NCI-H1417 treated with DMSO at 0.1 percent for 48 hours (cell line): ENCODE results near the gene FRY.

Experiments used
- DNase-seq: peaks from one replicate; lab custom pipeline; 2025; lab: John Stamatoyannopoulos, UW

The FRY gene

GRCh38 chr13:32222046-32222676 lies 190.6 kb downstream of the FRY start:
- DNase-seq = no peak

GRCh38 chr13:32224916-32225315 lies 193.3 kb downstream of the FRY start:
- DNase-seq = no peak

- DNase-seq = no peak
These were observed 193.9 kb downstream of the FRY start for GRCh38 chr13:32225481-32225931.

- DNase-seq = peak; percentile 59
These were observed 196.9 kb downstream of the FRY start for GRCh38 chr13:32228330-32229041.

GRCh38 chr13:32229443-32229842 lies 197.9 kb downstream of the FRY start:
- no peak for DNase-seq

- DNase-seq = no peak
These were observed 200.7 kb downstream of the FRY start for GRCh38 chr13:32232263-32232662.

GRCh38 chr13:32233062-32233461 lies 201.5 kb downstream of the FRY start:
- no peak for DNase-seq

- DNase-seq = no peak
These were observed 203.3 kb downstream of the FRY start for GRCh38 chr13:32234914-32235313.

GRCh38 chr13:32237681-32238080 lies 206.1 kb downstream of the FRY start:
- DNase-seq = no peak

- no peak for DNase-seq
These were observed 212.1 kb downstream of the FRY start for GRCh38 chr13:32243695-32244094.

- no peak for DNase-seq
These were observed 214.0 kb downstream of the FRY start for GRCh38 chr13:32245555-32245954.

GRCh38 chr13:32246468-32246867 lies 214.9 kb downstream of the FRY start:
- no peak for DNase-seq

- DNase-seq = no peak
These were observed 216.3 kb downstream of the FRY start for GRCh38 chr13:32247887-32248286.

GRCh38 chr13:32248801-32249200 lies 217.2 kb downstream of the FRY start:
- DNase-seq = no peak

- no peak for DNase-seq
These were observed 221.4 kb downstream of the FRY start for GRCh38 chr13:32252812-32253438.

GRCh38 chr13:32253911-32254399 lies 222.4 kb downstream of the FRY start:
- DNase-seq = no peak

- DNase-seq = no peak
These were observed 222.8 kb downstream of the FRY start for GRCh38 chr13:32254416-32254815.

GRCh38 chr13:32254916-32255723 lies 223.5 kb downstream of the FRY start:
- no peak for DNase-seq

GRCh38 chr13:32255724-32256109 lies 224.1 kb downstream of the FRY start:
- no peak for DNase-seq

GRCh38 chr13:32256243-32256642 lies 224.7 kb downstream of the FRY start:
- DNase-seq = no peak

- DNase-seq = no peak
These were observed 226.1 kb downstream of the FRY start for GRCh38 chr13:32257649-32258048.

GRCh38 chr13:32259116-32259515 lies 227.5 kb downstream of the FRY start:
- DNase-seq = no peak
